GM12878 (cell line): Measurements from ENCODE around the gene CCDC159. TPM values are rescaled to one million over a fixed set of nuclear protein-coding genes. Genes with fewer than 3 reads are reported as not detected.

Source experiments
- ATAC-seq: fragments of 200-7000 bp; cut with Tn5 transposase; 3 replicates; pipeline ENCODE4 v1.9.1; 2020; ENCODE audit warnings: mild to moderate bottlenecking, moderate library complexity
- BruUV-seq: library from RNA; stranded (reverse); fragments of 400-500 nt; replicated peaks from 2 replicates; lab custom pipeline; 2021; lab: Mats Ljungman, UMichigan
- CTCF ChIA-PET: fragments of 300-600 bp; sonication (Branson Sonifier 250); formaldehyde crosslinking; extraction: SDS; loops from one replicate; lab custom pipeline; 2021; ENCODE audit warnings: inconsistent platforms; lab: Yijun Ruan, JAX
- POLR2A ChIA-PET: fragments of 350-600 bp; formaldehyde crosslinking; extraction: SDS; loops from one replicate; lab custom pipeline; 2021; ENCODE audit warnings: inconsistent platforms; lab: Charles Lee
- RAD21 ChIA-PET: fragments of 300-600 bp; sonication (Branson Sonifier 250); formaldehyde crosslinking; loops from one replicate; lab custom pipeline; 2023; ENCODE audit warnings: antibody characterized with exemption; ENCODE audit not compliant: unreplicated experiment; lab: Charles Lee
- SMC1A ChIA-PET: fragments of 300-600 bp; sonication (Branson Sonifier 250); formaldehyde crosslinking; loops from one replicate; lab custom pipeline; 2023; ENCODE audit not compliant: unreplicated experiment, uncharacterized antibody; lab: Charles Lee
- DNase-seq: peaks from one replicate; pipeline ENCODE4 v3.0.0-alpha.2; 2011; ENCODE audit warnings: low read depth, low spot score
- FAIRE-seq: peaks from 3 replicates; lab custom pipeline; 2011; peaks lifted over from hg19 to GRCh38; lab: Jason Lieb, UNC
- H2AFZ ChIP-seq: 2 replicates; pipeline ENCODE4 v1.6.0; 2011; ENCODE audit warnings: low read depth, low read length, control low read depth; ENCODE audit not compliant: control insufficient read depth
- H3K27ac ChIP-seq: 2 replicates; pipeline ENCODE4 v1.5.1; 2011; ENCODE audit warnings: control low read depth; ENCODE audit not compliant: control insufficient read depth, insufficient read depth
- H3K27me3 ChIP-seq, 2 experiments: replicated peaks in 1 of 2; 2 replicates each; pipeline versions ENCODE4 v1.6.0 to v1.6.1; 2011; ENCODE audit warnings: low read length in 1 of 2; ENCODE audit not compliant: control insufficient read depth in 2 of 2, insufficient read depth in 2 of 2
- H3K36me3 ChIP-seq, 2 experiments: 2 replicates each; pipeline ENCODE4 v1.5.1; 2011; ENCODE audit warnings: low read length in 1 of 2; ENCODE audit not compliant: control insufficient read depth in 2 of 2, insufficient read depth in 2 of 2
- H3K4me1 ChIP-seq: 2 replicates; pipeline ENCODE4 v1.6.1; 2011; ENCODE audit warnings: mild to moderate bottlenecking, low read length, moderate library complexity, mixed read lengths; ENCODE audit not compliant: control insufficient read depth, insufficient read depth
- H3K4me2 ChIP-seq: 2 replicates; pipeline ENCODE4 v1.6.0; 2011; ENCODE audit warnings: control low read depth; ENCODE audit not compliant: control insufficient read depth, insufficient read depth
- H3K4me3 ChIP-seq: fragments of 200-600 bp; sonication (generic); 2 replicates; pipeline ENCODE4 v1.5.1; 2016
- H3K79me2 ChIP-seq: 2 replicates; pipeline ENCODE4 v1.6.0; 2011; ENCODE audit warnings: low read length; ENCODE audit not compliant: control insufficient read depth, insufficient read depth
- H3K9ac ChIP-seq: 2 replicates; pipeline ENCODE4 v1.8.0; 2011; ENCODE audit warnings: low read length, control low read depth, mixed read lengths; ENCODE audit not compliant: control insufficient read depth, insufficient read depth
- H3K9me3 ChIP-seq: replicated peaks from 3 replicates; pipeline ENCODE4 v1.5.1; 2011; ENCODE audit warnings: mild to moderate bottlenecking, low read length; ENCODE audit not compliant: control insufficient read depth, insufficient read depth
- H4K20me1 ChIP-seq: 2 replicates; pipeline ENCODE4 v1.6.0; 2011; ENCODE audit not compliant: control insufficient read depth, insufficient read depth
- DPF2 ChIP-seq: fragments of 450-650 bp; IDR thresholded peaks from 2 replicates; pipeline ENCODE4 v1.6.1; 2017; ENCODE audit warnings: mild to moderate bottlenecking
- JUND ChIP-seq: IDR thresholded peaks from 2 replicates; pipeline ENCODE4 v1.6.1; 2012; ENCODE audit warnings: low read depth, mild to moderate bottlenecking, low read length, improper control_type of control experiment, moderate library complexity
- KLF5 ChIP-seq: fragments of 450-650 bp; IDR thresholded peaks from 2 replicates; pipeline ENCODE4 v1.6.1; 2014; ENCODE audit warnings: mild to moderate bottlenecking; ENCODE audit not compliant: partially characterized antibody
- MAX ChIP-seq: IDR thresholded peaks from 2 replicates; pipeline ENCODE4 v1.6.1; 2012; ENCODE audit warnings: low read depth, low read length, improper control_type of control experiment
- RELA ChIP-seq: fragments of 450-650 bp; IDR thresholded peaks from 2 replicates; pipeline ENCODE4 v1.8.0; 2014; ENCODE audit warnings: borderline replicate concordance; ENCODE audit not compliant: partially characterized antibody
- RUNX3 ChIP-seq: IDR thresholded peaks from 2 replicates; pipeline ENCODE4 v1.6.1; 2012; ENCODE audit warnings: low read length, inconsistent platforms
- WGBS: methylation state at CpG from one replicate; pipeline ENCODE4 v1.1.6; 2016; ENCODE audit warnings: low lambda C conversion rate; ENCODE audit not compliant: insufficient replicate concordance, insufficient coverage; ENCODE audit errors: missing lambda C conversion rate; 5-methylcytosine and 5-hydroxymethylcytosine counted together
- in situ Hi-C: fragments of 300-500 bp; cut with MboI; formaldehyde crosslinking; loops from 9 replicates; pipeline ENCODE4 v1.14.3; 2018; ENCODE audit warnings: mixed read lengths
- intact Hi-C: fragments of 100-400 bp; cut with micrococcal nuclease; formaldehyde crosslinking; loops from one replicate; pipeline ENCODE4 v1.14.2; 2022; ENCODE audit not compliant: unreplicated experiment
- polyA plus RNA-seq, 11 experiments: library from polyadenylated mRNA; depleted of rRNA in 4 of 11; unstranded in 6 of 11; stranded (reverse) in 5 of 11; fragments of >200 nt; fragmentation: Nextera tagmentation in 4 of 11; fragmentation: Illumina TruSeq in 1 of 11; extraction: Ambion mirVana in 4 of 11; extraction: Trizol in 1 of 11; gene quantifications; 1 replicate in 1 of 11; 2 replicates in 10 of 11; pipeline versions ENCODE4 v1.2.1 to v1.2.3, GENCODE V29; 2011 to 2016; ENCODE audit warnings: inconsistent platforms in 2 of 11, missing spikeins in 2 of 11, low read depth in 1 of 11
- total RNA-seq, 4 experiments: library from RNA; depleted of rRNA in 3 of 4; stranded (reverse); fragments of >200 nt in 3 of 4; fragmentation: Illumina TruSeq in 1 of 4; extraction: Trizol in 1 of 4; gene quantifications; 2 replicates each; pipeline versions ENCODE4 v1.2.1 to v1.2.3, GENCODE V29; 2013 to 2021
- TF ChIP-seq, protein P1 (sequence below): IDR thresholded peaks from 2 replicates; pipeline ENCODE4 v1.6.1; 2012; ENCODE audit warnings: improper control_type of control experiment, low read depth, low read length; ENCODE audit not compliant: insufficient replicate concordance
- TF ChIP-seq, protein P2 (sequence below): fragments of 450-650 bp; IDR thresholded peaks from 2 replicates; pipeline ENCODE4 v1.6.1; 2017; ENCODE audit warnings: antibody characterized with exemption, mild to moderate bottlenecking, moderate library complexity

The CCDC159 gene
- total and polyA plus RNA-seq, 10 of the 15 experiments (the other 5 are each of a cell fraction or from before 2014, with no cell fraction given) = 0.61 to 14.7 (median 10.1) TPM

DNA sequence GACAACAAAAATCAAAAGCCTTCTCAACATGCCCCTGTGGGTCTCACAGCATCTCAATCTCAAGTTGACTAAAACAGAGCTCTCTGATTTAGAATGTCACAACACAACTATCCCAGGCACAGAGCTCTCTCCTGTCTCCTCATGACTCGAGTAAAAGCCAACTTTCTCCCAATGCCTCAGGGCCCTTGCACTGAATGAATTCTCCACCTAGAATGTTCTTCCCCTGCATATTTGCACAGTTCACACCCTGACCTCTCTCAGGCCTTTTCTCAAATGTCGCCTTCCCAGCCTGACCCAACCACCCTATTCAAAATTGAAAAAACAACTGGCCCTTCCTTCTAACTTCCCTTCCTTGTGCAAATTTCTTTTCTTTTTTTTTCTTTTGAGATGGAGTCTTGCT, 24.4 kb downstream of the CCDC159 start:
- H3K27me3 ChIP-seq = no peaks in the 10 kb centered on the region
- no peaks in the 10 kb centered on the region for H4K20me1 ChIP-seq
- ATAC-seq = no peak
- H3K4me1 ChIP-seq = peaks cover 6% of the 10 kb centered on the region; the same call in 1 of the 2 replicates
- 95% methylated on average over 2 of the region's 2 CpGs for WGBS
- no TSS peak for BruUV-seq
- no peak for DNase-seq
- ChIA-PET RAD21 (no interaction called here), POLR2A (interaction anchor here (0.6 to 0.7 kb wide), 3 partner anchors 17 to 759 kb away, joined by 3 to 4 read pairs (median 3); no protein-coding TSS in a partner anchor), CTCF (interaction anchor here (1.1 to 4.1 kb wide), 2 partner anchors 11 to 31 kb away, joined by 3 to 29 read pairs; partner anchors contain the start of genes EPOR and RAB3D), SMC1A (no interaction called here)
- H3K79me2 ChIP-seq = peaks cover 3% of the 10 kb centered on the region
- H3K9ac ChIP-seq = no peak overlapping the region
- H3K9me3 ChIP-seq = no peaks in the 10 kb centered on the region
- H3K36me3 ChIP-seq = no peaks in the 10 kb centered on the region
- in situ Hi-C loops (no loop called here), intact Hi-C loops (no loop called here)
- H3K27ac ChIP-seq = no peak overlapping the region
- no peak overlapping the region for H3K4me3 ChIP-seq
- no peak overlapping the region for H2AFZ ChIP-seq
- no peak for FAIRE-seq
- no peak for TF ChIP-seq JUND
- no peak for TF ChIP-seq MAX
- no peak for TF ChIP-seq RELA
- no peak for TF ChIP-seq DPF2
- TF ChIP-seq, protein P1, sequence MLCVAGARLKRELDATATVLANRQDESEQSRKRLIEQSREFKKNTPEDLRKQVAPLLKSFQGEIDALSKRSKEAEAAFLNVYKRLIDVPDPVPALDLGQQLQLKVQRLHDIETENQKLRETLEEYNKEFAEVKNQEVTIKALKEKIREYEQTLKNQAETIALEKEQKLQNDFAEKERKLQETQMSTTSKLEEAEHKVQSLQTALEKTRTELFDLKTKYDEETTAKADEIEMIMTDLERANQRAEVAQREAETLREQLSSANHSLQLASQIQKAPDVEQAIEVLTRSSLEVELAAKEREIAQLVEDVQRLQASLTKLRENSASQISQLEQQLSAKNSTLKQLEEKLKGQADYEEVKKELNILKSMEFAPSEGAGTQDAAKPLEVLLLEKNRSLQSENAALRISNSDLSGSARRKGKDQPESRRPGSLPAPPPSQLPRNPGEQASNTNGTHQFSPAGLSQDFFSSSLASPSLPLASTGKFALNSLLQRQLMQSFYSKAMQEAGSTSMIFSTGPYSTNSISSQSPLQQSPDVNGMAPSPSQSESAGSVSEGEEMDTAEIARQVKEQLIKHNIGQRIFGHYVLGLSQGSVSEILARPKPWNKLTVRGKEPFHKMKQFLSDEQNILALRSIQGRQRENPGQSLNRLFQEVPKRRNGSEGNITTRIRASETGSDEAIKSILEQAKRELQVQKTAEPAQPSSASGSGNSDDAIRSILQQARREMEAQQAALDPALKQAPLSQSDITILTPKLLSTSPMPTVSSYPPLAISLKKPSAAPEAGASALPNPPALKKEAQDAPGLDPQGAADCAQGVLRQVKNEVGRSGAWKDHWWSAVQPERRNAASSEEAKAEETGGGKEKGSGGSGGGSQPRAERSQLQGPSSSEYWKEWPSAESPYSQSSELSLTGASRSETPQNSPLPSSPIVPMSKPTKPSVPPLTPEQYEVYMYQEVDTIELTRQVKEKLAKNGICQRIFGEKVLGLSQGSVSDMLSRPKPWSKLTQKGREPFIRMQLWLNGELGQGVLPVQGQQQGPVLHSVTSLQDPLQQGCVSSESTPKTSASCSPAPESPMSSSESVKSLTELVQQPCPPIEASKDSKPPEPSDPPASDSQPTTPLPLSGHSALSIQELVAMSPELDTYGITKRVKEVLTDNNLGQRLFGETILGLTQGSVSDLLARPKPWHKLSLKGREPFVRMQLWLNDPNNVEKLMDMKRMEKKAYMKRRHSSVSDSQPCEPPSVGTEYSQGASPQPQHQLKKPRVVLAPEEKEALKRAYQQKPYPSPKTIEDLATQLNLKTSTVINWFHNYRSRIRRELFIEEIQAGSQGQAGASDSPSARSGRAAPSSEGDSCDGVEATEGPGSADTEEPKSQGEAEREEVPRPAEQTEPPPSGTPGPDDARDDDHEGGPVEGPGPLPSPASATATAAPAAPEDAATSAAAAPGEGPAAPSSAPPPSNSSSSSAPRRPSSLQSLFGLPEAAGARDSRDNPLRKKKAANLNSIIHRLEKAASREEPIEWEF = no peak
- TF ChIP-seq, protein P2, sequence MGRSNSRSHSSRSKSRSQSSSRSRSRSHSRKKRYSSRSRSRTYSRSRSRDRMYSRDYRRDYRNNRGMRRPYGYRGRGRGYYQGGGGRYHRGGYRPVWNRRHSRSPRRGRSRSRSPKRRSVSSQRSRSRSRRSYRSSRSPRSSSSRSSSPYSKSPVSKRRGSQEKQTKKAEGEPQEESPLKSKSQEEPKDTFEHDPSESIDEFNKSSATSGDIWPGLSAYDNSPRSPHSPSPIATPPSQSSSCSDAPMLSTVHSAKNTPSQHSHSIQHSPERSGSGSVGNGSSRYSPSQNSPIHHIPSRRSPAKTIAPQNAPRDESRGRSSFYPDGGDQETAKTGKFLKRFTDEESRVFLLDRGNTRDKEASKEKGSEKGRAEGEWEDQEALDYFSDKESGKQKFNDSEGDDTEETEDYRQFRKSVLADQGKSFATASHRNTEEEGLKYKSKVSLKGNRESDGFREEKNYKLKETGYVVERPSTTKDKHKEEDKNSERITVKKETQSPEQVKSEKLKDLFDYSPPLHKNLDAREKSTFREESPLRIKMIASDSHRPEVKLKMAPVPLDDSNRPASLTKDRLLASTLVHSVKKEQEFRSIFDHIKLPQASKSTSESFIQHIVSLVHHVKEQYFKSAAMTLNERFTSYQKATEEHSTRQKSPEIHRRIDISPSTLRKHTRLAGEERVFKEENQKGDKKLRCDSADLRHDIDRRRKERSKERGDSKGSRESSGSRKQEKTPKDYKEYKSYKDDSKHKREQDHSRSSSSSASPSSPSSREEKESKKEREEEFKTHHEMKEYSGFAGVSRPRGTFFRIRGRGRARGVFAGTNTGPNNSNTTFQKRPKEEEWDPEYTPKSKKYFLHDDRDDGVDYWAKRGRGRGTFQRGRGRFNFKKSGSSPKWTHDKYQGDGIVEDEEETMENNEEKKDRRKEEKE = no peak
- TF ChIP-seq KLF5 = no peak
- no peak for TF ChIP-seq RUNX3
- no peak overlapping the region for H3K4me2 ChIP-seq
